GM12878 (cell line): ENCODE data around the gene DOCK1. TPM values are rescaled to one million over a fixed set of nuclear protein-coding genes. Genes with fewer than 3 reads are reported as not detected.

Experiments
- ATAC-seq: fragments of 200-7000 bp; cut with Tn5 transposase; 3 replicates; pipeline ENCODE4 v1.9.1; 2020; ENCODE audit warnings: mild to moderate bottlenecking, moderate library complexity
- BruUV-seq: library from RNA; stranded (reverse); fragments of 400-500 nt; replicated peaks from 2 replicates; lab custom pipeline; 2021; lab: Mats Ljungman, UMichigan
- CTCF ChIA-PET: fragments of 300-600 bp; sonication (Branson Sonifier 250); formaldehyde crosslinking; extraction: SDS; loops from one replicate; lab custom pipeline; 2021; ENCODE audit warnings: inconsistent platforms; lab: Yijun Ruan, JAX
- POLR2A ChIA-PET: fragments of 350-600 bp; formaldehyde crosslinking; extraction: SDS; loops from one replicate; lab custom pipeline; 2021; ENCODE audit warnings: inconsistent platforms; lab: Charles Lee
- RAD21 ChIA-PET: fragments of 300-600 bp; sonication (Branson Sonifier 250); formaldehyde crosslinking; loops from one replicate; lab custom pipeline; 2023; ENCODE audit warnings: antibody characterized with exemption; ENCODE audit not compliant: unreplicated experiment; lab: Charles Lee
- SMC1A ChIA-PET: fragments of 300-600 bp; sonication (Branson Sonifier 250); formaldehyde crosslinking; loops from one replicate; lab custom pipeline; 2023; ENCODE audit not compliant: unreplicated experiment, uncharacterized antibody; lab: Charles Lee
- DNase-seq: peaks from one replicate; pipeline ENCODE4 v3.0.0-alpha.2; 2011; ENCODE audit warnings: low read depth, low spot score
- FAIRE-seq: peaks from 3 replicates; lab custom pipeline; 2011; peaks lifted over from hg19 to GRCh38; lab: Jason Lieb, UNC
- H2AFZ ChIP-seq: 2 replicates; pipeline ENCODE4 v1.6.0; 2011; ENCODE audit warnings: low read depth, low read length, control low read depth; ENCODE audit not compliant: control insufficient read depth
- H3K27ac ChIP-seq: 2 replicates; pipeline ENCODE4 v1.5.1; 2011; ENCODE audit warnings: control low read depth; ENCODE audit not compliant: control insufficient read depth, insufficient read depth
- H3K27me3 ChIP-seq, 2 experiments: replicated peaks in 1 of 2; 2 replicates each; pipeline versions ENCODE4 v1.6.0 to v1.6.1; 2011; ENCODE audit warnings: low read length in 1 of 2; ENCODE audit not compliant: control insufficient read depth in 2 of 2, insufficient read depth in 2 of 2
- H3K36me3 ChIP-seq, 2 experiments: 2 replicates each; pipeline ENCODE4 v1.5.1; 2011; ENCODE audit warnings: low read length in 1 of 2; ENCODE audit not compliant: control insufficient read depth in 2 of 2, insufficient read depth in 2 of 2
- H3K4me1 ChIP-seq: 2 replicates; pipeline ENCODE4 v1.6.1; 2011; ENCODE audit warnings: mild to moderate bottlenecking, low read length, moderate library complexity, mixed read lengths; ENCODE audit not compliant: control insufficient read depth, insufficient read depth
- H3K4me2 ChIP-seq: 2 replicates; pipeline ENCODE4 v1.6.0; 2011; ENCODE audit warnings: control low read depth; ENCODE audit not compliant: control insufficient read depth, insufficient read depth
- H3K4me3 ChIP-seq: fragments of 200-600 bp; sonication (generic); 2 replicates; pipeline ENCODE4 v1.5.1; 2016
- H3K79me2 ChIP-seq: 2 replicates; pipeline ENCODE4 v1.6.0; 2011; ENCODE audit warnings: low read length; ENCODE audit not compliant: control insufficient read depth, insufficient read depth
- H3K9ac ChIP-seq: 2 replicates; pipeline ENCODE4 v1.8.0; 2011; ENCODE audit warnings: low read length, control low read depth, mixed read lengths; ENCODE audit not compliant: control insufficient read depth, insufficient read depth
- H3K9me3 ChIP-seq: replicated peaks from 3 replicates; pipeline ENCODE4 v1.5.1; 2011; ENCODE audit warnings: mild to moderate bottlenecking, low read length; ENCODE audit not compliant: control insufficient read depth, insufficient read depth
- H4K20me1 ChIP-seq: 2 replicates; pipeline ENCODE4 v1.6.0; 2011; ENCODE audit not compliant: control insufficient read depth, insufficient read depth
- ATF7 ChIP-seq: fragments of 450-650 bp; IDR thresholded peaks from 2 replicates; pipeline ENCODE4 v1.6.1; 2016; ENCODE audit warnings: low read depth, mild to moderate bottlenecking
- BCL11A ChIP-seq: IDR thresholded peaks from 2 replicates; pipeline ENCODE4 v1.6.1; 2011; ENCODE audit warnings: low read depth, low read length
- BHLHE40 ChIP-seq, 2 experiments: fragments of 450-650 bp in 1 of 2; IDR thresholded peaks; 2 replicates each; pipeline ENCODE4 v1.6.1; 2011 to 2017; ENCODE audit warnings: low read depth in 2 of 2, borderline replicate concordance in 1 of 2, improper control_type of control experiment in 1 of 2, low read length in 1 of 2, mild to moderate bottlenecking in 1 of 2
- BMI1 ChIP-seq: fragments of 450-650 bp; IDR thresholded peaks from 2 replicates; pipeline ENCODE4 v1.6.1; 2016; ENCODE audit warnings: mild to moderate bottlenecking, moderate library complexity, borderline replicate concordance
- CBX5 ChIP-seq: sonication (generic); IDR thresholded peaks from 2 replicates; pipeline ENCODE4 v1.6.1; 2016; ENCODE audit warnings: low read depth, moderate library complexity, mild to moderate bottlenecking, inconsistent platforms
- CHD2 ChIP-seq: IDR thresholded peaks from 2 replicates; pipeline ENCODE4 v1.6.1; 2011; ENCODE audit warnings: low read depth, low read length, improper control_type of control experiment, borderline replicate concordance
- JUND ChIP-seq: IDR thresholded peaks from 2 replicates; pipeline ENCODE4 v1.6.1; 2012; ENCODE audit warnings: low read depth, mild to moderate bottlenecking, low read length, improper control_type of control experiment, moderate library complexity
- MTA3 ChIP-seq: IDR thresholded peaks from 2 replicates; pipeline ENCODE4 v1.6.1; 2012; ENCODE audit warnings: low read length, inconsistent platforms, borderline replicate concordance
- NFIC ChIP-seq: IDR thresholded peaks from 2 replicates; pipeline ENCODE4 v1.6.1; 2012; ENCODE audit warnings: low read depth, mild to moderate bottlenecking, inconsistent platforms, low read length, moderate library complexity
- SUZ12 ChIP-seq: fragments of 200-600 bp; sonication (generic); IDR thresholded peaks from one replicate; pipeline ENCODE4 v1.6.1; 2018; ENCODE audit warnings: antibody characterized with exemption, mild to moderate bottlenecking; ENCODE audit not compliant: unreplicated experiment
- WGBS: methylation state at CpG from one replicate; pipeline ENCODE4 v1.1.6; 2016; ENCODE audit warnings: low lambda C conversion rate; ENCODE audit not compliant: insufficient replicate concordance, insufficient coverage; ENCODE audit errors: missing lambda C conversion rate; 5-methylcytosine and 5-hydroxymethylcytosine counted together
- in situ Hi-C: fragments of 300-500 bp; cut with MboI; formaldehyde crosslinking; loops from 9 replicates; pipeline ENCODE4 v1.14.3; 2018; ENCODE audit warnings: mixed read lengths
- intact Hi-C: fragments of 100-400 bp; cut with micrococcal nuclease; formaldehyde crosslinking; loops from one replicate; pipeline ENCODE4 v1.14.2; 2022; ENCODE audit not compliant: unreplicated experiment
- polyA plus RNA-seq, 11 experiments: library from polyadenylated mRNA; depleted of rRNA in 4 of 11; unstranded in 6 of 11; stranded (reverse) in 5 of 11; fragments of >200 nt; fragmentation: Nextera tagmentation in 4 of 11; fragmentation: Illumina TruSeq in 1 of 11; extraction: Ambion mirVana in 4 of 11; extraction: Trizol in 1 of 11; gene quantifications; 1 replicate in 1 of 11; 2 replicates in 10 of 11; pipeline versions ENCODE4 v1.2.1 to v1.2.3, GENCODE V29; 2011 to 2016; ENCODE audit warnings: inconsistent platforms in 2 of 11, missing spikeins in 2 of 11, low read depth in 1 of 11
- total RNA-seq, 4 experiments: library from RNA; depleted of rRNA in 3 of 4; stranded (reverse); fragments of >200 nt in 3 of 4; fragmentation: Illumina TruSeq in 1 of 4; extraction: Trizol in 1 of 4; gene quantifications; 2 replicates each; pipeline versions ENCODE4 v1.2.1 to v1.2.3, GENCODE V29; 2013 to 2021
- TF ChIP-seq, protein P1 (sequence below): fragments of 450-650 bp; IDR thresholded peaks from 2 replicates; pipeline ENCODE4 v1.6.1; 2016; ENCODE audit warnings: mild to moderate bottlenecking

The DOCK1 gene
- total and polyA plus RNA-seq, 10 of the 15 experiments (the other 5 are each of a cell fraction or from before 2014, with no cell fraction given), result 0.05 to 0.18 TPM; not detected in 8

DNA sequence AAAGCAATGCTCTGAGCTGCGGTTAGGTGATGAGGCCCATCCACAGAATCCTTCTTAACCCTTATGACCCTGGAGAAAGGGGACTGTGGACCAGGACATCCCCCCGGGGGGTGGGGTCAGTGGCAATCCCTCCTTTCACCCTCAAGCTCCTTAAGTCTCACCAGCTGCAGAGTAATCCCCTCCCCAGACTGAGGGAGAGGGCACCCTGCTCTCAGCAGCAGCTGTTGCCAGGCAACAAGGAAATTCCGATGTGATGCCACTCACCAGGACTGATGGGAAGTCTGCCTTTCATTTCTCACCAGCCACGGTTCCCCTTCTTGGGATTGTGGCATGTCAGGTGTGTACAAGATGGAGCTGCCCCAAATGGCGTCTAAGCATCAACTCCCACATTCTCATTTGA is 129.6 kb downstream of the DOCK1 start:
- SMC1A ChIA-PET, result no interaction called here
- DNase-seq (no peak), ATAC-seq (no peak), FAIRE-seq (no peak)
- H2AFZ ChIP-seq, result no peak overlapping the region
- TF ChIP-seq ATF7 (no peak), BHLHE40 (IDR thresholded peaks at IDR 0.05; ENCODE audit: borderline replicate concordance in 1 of 2, low read depth in 2 of 2, low read length in 1 of 2) (no peak), BCL11A (no peak), CHD2 (no peak), MTA3 (no peak)
- whole genome bisulfite sequencing, result 4% methylated on average over 5 of the region's 5 CpGs
- no peaks in the 10 kb centered on the region for H3K4me1 ChIP-seq
- no peaks in the 10 kb centered on the region for H3K79me2 ChIP-seq
- H4K20me1 ChIP-seq, result no peaks in the 10 kb centered on the region
- POLR2A ChIA-PET, result no interaction called here
- intact Hi-C loops (no loop called here), in situ Hi-C loops (no loop called here)
- no peaks in the 10 kb centered on the region for H3K36me3 ChIP-seq
- H3K27ac ChIP-seq, result no peak overlapping the region
- no peak overlapping the region for H3K4me2 ChIP-seq
- H3K27me3 ChIP-seq, result no peaks in the 10 kb centered on the region
- CTCF ChIA-PET, result no interaction called here
- H3K9ac ChIP-seq, result no peak overlapping the region
- BruUV-seq, result no TSS peak
- RAD21 ChIA-PET, result no interaction called here
- no peak overlapping the region for H3K4me3 ChIP-seq
- no peaks in the 10 kb centered on the region; the same call in 2 of the 3 replicates for H3K9me3 ChIP-seq

DNA sequence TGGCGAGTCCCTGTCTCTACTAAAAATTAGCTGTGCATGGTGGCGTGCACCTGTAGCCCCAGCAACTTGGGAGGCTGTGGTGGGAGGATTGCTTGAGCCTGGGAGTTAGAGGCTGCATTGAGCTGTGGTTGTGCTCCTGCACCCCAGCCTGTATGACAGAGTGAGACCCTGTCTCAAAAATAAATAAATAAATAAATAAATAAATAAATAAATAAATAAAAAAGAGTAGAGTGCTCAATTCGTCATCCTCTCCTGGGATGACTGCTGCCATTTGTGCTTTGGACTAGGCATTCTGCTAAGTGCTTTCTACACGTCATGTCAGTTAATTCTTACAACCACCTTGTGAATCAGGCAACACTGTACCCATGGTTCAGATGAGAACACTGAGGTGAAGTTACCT is 130.6 kb downstream of the DOCK1 start:
- in situ Hi-C loops, result no loop called here
- RAD21 ChIA-PET, result no interaction called here
- H3K4me3 ChIP-seq, result no peak overlapping the region
- H3K79me2 ChIP-seq, result no peaks in the 10 kb centered on the region
- 8% methylated on average over 4 of the region's 4 CpGs for WGBS
- no peaks in the 10 kb centered on the region for H3K4me1 ChIP-seq
- intact Hi-C loops, result no loop called here
- BruUV-seq, result no TSS peak
- DNase-seq, result no peak
- no peaks in the 10 kb centered on the region for H3K27me3 ChIP-seq
- no peak for FAIRE-seq
- no peak overlapping the region for H3K4me2 ChIP-seq
- TF ChIP-seq CBX5 (no peak), JUND (no peak), SUZ12 (no peak), BMI1 (no peak), NFIC (no peak)
- TF ChIP-seq, protein P1, sequence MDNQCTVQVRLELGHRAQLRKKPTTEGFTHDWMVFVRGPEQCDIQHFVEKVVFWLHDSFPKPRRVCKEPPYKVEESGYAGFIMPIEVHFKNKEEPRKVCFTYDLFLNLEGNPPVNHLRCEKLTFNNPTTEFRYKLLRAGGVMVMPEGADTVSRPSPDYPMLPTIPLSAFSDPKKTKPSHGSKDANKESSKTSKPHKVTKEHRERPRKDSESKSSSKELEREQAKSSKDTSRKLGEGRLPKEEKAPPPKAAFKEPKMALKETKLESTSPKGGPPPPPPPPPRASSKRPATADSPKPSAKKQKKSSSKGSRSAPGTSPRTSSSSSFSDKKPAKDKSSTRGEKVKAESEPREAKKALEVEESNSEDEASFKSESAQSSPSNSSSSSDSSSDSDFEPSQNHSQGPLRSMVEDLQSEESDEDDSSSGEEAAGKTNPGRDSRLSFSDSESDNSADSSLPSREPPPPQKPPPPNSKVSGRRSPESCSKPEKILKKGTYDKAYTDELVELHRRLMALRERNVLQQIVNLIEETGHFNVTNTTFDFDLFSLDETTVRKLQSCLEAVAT, result no peak
- TF ChIP-seq, all 136 proteins: peak for 0
- CTCF ChIA-PET, result no interaction called here
- ATAC-seq, result no peak
- Histone ChIP-seq H2AFZ (no peak overlapping the region), H3K36me3 (no peaks in the 10 kb centered on the region), H3K9ac (no peak overlapping the region), H3K27ac (no peak overlapping the region), H4K20me1 (no peaks in the 10 kb centered on the region), H3K9me3 (no peaks in the 10 kb centered on the region; the same call in 2 of the 3 replicates)
- SMC1A ChIA-PET, result interaction anchor here (0.8 kb wide), 1 partner anchor 10 kb away, joined by 3 read pairs; no protein-coding TSS in a partner anchor
- POLR2A ChIA-PET, result no interaction called here
